ENCODE results near the gene UNC13D.

UNC13D gene

DNA sequence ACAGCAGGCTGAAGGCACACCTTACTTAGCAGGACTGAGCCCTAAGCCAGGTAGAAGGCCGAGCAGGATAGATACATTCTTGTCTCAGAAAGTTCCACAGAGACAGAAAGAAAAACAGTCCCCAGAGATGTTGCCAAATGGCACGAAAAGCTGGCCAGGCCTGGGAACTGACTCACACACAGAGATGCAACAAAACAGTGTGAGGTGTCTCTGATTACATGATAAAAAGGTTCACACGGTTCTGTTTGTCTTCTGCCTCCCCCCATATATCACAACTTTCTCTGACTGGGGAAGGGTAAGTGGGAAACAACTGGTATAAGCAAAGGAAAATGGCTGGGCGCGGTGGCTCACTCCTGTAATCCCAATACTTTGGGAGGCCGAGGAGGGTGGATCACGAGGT lies 9.2 kb upstream of the UNC13D start:
- TF ChIP-seq SIN3A (IDR thresholded peaks at IDR 0.05; ENCODE audit: borderline replicate concordance, insufficient read depth, low read length) = no peak
- TF ChIP-seq POLR2AphosphoS5 (IDR thresholded peaks at IDR 0.05; ENCODE audit: low read depth, low read length) = no peak
- TF ChIP-seq, protein P1, sequence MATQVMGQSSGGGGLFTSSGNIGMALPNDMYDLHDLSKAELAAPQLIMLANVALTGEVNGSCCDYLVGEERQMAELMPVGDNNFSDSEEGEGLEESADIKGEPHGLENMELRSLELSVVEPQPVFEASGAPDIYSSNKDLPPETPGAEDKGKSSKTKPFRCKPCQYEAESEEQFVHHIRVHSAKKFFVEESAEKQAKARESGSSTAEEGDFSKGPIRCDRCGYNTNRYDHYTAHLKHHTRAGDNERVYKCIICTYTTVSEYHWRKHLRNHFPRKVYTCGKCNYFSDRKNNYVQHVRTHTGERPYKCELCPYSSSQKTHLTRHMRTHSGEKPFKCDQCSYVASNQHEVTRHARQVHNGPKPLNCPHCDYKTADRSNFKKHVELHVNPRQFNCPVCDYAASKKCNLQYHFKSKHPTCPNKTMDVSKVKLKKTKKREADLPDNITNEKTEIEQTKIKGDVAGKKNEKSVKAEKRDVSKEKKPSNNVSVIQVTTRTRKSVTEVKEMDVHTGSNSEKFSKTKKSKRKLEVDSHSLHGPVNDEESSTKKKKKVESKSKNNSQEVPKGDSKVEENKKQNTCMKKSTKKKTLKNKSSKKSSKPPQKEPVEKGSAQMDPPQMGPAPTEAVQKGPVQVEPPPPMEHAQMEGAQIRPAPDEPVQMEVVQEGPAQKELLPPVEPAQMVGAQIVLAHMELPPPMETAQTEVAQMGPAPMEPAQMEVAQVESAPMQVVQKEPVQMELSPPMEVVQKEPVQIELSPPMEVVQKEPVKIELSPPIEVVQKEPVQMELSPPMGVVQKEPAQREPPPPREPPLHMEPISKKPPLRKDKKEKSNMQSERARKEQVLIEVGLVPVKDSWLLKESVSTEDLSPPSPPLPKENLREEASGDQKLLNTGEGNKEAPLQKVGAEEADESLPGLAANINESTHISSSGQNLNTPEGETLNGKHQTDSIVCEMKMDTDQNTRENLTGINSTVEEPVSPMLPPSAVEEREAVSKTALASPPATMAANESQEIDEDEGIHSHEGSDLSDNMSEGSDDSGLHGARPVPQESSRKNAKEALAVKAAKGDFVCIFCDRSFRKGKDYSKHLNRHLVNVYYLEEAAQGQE (IDR thresholded peaks at IDR 0.05; ENCODE audit: insufficient read depth in 1 of 2, low read depth in 2 of 2, low read length in 2 of 2) = no peak
- TF ChIP-seq TAF1 (IDR thresholded peaks at IDR 0.05; ENCODE audit: borderline replicate concordance, insufficient read depth, low read length) = no peak
- TF ChIP-seq FOXP2 (optimal IDR thresholded peaks at IDR 0.05; ENCODE audit: borderline replicate concordance, extremely low read depth, extremely low read length, insufficient read depth) = no peak

DNA sequence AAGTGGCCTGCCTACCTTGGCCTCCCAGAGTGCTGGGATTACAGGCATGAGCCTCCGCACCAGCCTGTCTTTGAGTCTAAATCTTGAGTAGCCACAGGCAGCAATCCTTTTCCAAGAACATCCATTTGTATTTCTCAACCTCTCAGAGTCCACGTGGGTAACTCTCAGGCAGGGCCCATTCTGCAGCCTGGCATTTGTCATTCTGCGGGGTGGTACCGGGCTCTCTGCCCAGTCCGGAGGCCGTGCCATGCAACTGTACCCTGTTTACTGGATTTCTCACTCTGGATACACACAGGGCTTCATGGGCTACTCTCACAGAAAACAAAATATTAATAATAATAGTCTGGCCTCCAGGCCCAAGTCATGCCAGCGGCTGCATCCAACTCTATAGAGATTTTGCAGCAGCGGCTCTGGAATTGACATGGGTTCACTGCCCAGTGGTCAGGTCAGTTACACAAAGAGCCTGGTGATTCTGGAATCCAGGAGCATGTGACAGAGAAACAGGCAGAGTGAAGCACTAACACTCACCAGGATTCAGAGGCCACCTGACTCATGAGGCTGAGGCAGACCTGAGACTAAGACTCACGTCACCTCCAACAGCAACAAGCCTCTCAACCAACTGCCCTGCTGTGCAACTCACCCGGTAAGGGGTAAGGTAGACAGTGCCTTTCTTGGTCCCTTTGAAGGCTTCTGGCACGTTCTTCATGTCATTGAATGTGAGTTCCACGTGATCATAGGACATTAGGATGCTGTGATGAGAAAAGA lies 6.9 kb upstream of the UNC13D start:
- no peak for TF ChIP-seq POLR2AphosphoS5 (IDR thresholded peaks at IDR 0.05; ENCODE audit: low read depth, low read length)
- no peak for TF ChIP-seq TAF1 (IDR thresholded peaks at IDR 0.05; ENCODE audit: borderline replicate concordance, insufficient read depth, low read length)
- TF ChIP-seq, protein P1 (IDR thresholded peaks at IDR 0.05; ENCODE audit: insufficient read depth in 1 of 2, low read depth in 2 of 2, low read length in 2 of 2) = no peak
- TF ChIP-seq FOXP2 (optimal IDR thresholded peaks at IDR 0.05; ENCODE audit: borderline replicate concordance, extremely low read depth, extremely low read length, insufficient read depth) = no peak
- TF ChIP-seq SIN3A (IDR thresholded peaks at IDR 0.05; ENCODE audit: borderline replicate concordance, insufficient read depth, low read length) = no peak

DNA sequence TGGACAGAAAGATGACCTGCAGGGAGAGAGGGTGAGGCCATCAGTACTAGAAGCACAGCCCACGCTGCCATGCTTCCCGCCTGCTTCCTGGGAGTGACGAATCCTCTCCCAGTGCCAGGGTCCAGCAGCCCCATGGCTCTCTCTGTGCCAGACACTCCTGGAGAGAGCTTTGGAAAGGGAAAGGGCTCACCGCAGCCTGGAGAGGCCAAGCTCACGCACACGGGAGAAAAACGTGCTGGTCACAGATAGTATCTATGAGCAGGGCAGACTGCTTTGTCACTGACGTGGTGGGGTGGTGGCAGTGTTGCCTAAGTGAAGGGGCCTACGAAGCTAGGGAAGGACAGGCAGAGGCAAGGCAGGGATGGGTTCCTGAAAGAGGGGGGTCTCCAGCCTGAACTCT lies 5.5 kb upstream of the UNC13D start:
- no peak for TF ChIP-seq TAF1 (IDR thresholded peaks at IDR 0.05; ENCODE audit: borderline replicate concordance, insufficient read depth, low read length)
- TF ChIP-seq, protein P1 (IDR thresholded peaks at IDR 0.05; ENCODE audit: insufficient read depth in 1 of 2, low read depth in 2 of 2, low read length in 2 of 2) = no peak
- no peak for TF ChIP-seq SIN3A (IDR thresholded peaks at IDR 0.05; ENCODE audit: borderline replicate concordance, insufficient read depth, low read length)
- TF ChIP-seq POLR2AphosphoS5 (IDR thresholded peaks at IDR 0.05; ENCODE audit: low read depth, low read length) = no peak
- TF ChIP-seq FOXP2 (optimal IDR thresholded peaks at IDR 0.05; ENCODE audit: borderline replicate concordance, extremely low read depth, extremely low read length, insufficient read depth) = no peak

DNA sequence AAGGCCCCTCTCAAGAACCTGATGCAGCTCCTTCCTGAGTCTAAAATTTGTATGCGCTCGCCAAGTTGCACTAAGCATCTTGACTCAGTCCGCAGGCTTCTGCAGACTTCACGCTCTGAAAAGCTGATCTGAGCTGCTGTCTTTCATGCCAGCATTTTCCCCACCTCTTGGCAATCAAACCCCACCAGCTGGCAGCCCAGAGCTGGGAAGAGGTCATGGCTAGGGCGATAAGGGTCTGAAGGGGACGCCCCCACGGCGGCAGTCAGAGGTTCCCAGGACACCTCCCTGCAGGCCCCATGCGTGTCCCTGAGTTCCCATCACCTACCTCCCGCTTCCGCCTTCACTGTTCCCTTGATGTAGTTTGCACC lies 5.1 kb upstream of the UNC13D start:
- TF ChIP-seq FOXP2 (optimal IDR thresholded peaks at IDR 0.05; ENCODE audit: borderline replicate concordance, extremely low read depth, extremely low read length, insufficient read depth) (no peak), SIN3A (IDR thresholded peaks at IDR 0.05; ENCODE audit: borderline replicate concordance, insufficient read depth, low read length) (no peak)

DNA sequence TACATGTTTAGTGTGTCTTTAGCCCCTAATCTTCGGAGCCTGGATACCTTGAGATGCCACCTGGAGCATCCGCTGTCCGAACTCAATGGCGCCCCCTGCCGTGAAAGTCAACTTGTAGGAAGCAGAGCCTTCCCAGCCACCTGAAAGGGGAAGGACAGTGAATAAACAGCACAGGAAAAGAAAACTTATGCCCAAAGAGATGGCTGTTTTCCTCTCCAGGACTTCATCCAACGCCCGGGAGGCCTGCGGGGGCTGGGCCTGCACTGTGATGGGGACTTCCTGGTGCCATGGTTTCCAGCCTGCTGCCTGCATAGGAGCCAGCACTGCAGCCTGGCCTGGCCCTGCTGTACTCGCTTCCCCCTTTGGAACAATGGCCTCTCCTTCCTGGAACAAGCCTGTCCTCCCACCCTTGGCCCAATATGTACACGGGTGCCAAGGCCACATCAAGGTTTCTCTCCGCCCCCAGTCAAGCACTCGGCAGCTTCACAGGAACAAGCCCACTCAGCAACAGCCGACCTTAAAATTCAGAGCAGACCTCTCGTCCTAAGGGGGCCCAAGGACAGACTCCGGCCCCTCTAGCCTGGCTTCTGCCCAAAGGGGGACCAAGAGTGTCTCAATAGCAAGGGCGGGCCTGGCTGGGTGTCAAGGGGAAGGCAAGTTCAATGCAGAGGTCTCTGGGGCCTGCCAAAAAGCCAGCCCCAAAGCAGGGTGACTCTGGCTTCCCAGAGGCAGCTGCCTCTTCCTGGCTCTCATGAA lies 4.5 kb upstream of the UNC13D start:
- TF ChIP-seq, protein P1 (IDR thresholded peaks at IDR 0.05; ENCODE audit: insufficient read depth in 1 of 2, low read depth in 2 of 2, low read length in 2 of 2) = no peak
- TF ChIP-seq FOXP2 (optimal IDR thresholded peaks at IDR 0.05; ENCODE audit: borderline replicate concordance, extremely low read depth, extremely low read length, insufficient read depth) = peak; percentile 71
- TF ChIP-seq POLR2AphosphoS5 (IDR thresholded peaks at IDR 0.05; ENCODE audit: low read depth, low read length) = no peak
- TF ChIP-seq SIN3A (IDR thresholded peaks at IDR 0.05; ENCODE audit: borderline replicate concordance, insufficient read depth, low read length) = no peak
- 0 out of 2 replicates have a peak, but pooled peaks have one; percentile 28 for TF ChIP-seq TAF1 (IDR thresholded peaks at IDR 0.05; ENCODE audit: borderline replicate concordance, insufficient read depth, low read length)

Data from PFSK-1 (cell line).